IMR-90 (cell line): ENCODE measurements around the gene NINJ2. TPM values are rescaled to one million over a fixed set of nuclear protein-coding genes. Genes with fewer than 3 reads are reported as not detected.

Experiments used
- ATAC-seq: fragments of 200-7000 bp; cut with Tn5 transposase; 2 replicates; pipeline ENCODE4 v1.9.1; 2020; ENCODE audit warnings: low read depth, mild to moderate bottlenecking, moderate library complexity
- BruUV-seq: library from RNA; stranded (reverse); fragments of 400-500 nt; replicated peaks from 2 replicates; lab custom pipeline; 2021; lab: Mats Ljungman, UMichigan
- CTCF ChIA-PET: fragments of 300-600 bp; formaldehyde crosslinking; extraction: SDS; loops from one replicate; lab custom pipeline; 2021; ENCODE audit warnings: antibody characterized with exemption; lab: Yijun Ruan, JAX
- POLR2A ChIA-PET: fragments of 300-600 bp; sonication (Branson Sonifier 250); formaldehyde crosslinking; loops from one replicate; lab custom pipeline; 2022; ENCODE audit warnings: antibody characterized with exemption; ENCODE audit not compliant: unreplicated experiment; lab: Charles Lee
- DNase-seq: peaks from one replicate; pipeline ENCODE4 v3.0.0; 2013
- H2AFZ ChIP-seq: replicated peaks from 2 replicates; pipeline ENCODE3; 2013; ENCODE audit warnings: low read length, mild to moderate bottlenecking; ENCODE audit not compliant: poor library complexity
- H2AK5ac ChIP-seq: 2 replicates; pipeline ENCODE4 v1.6.1; 2013; ENCODE audit warnings: low read depth, low read length, inconsistent platforms
- H2AK9ac ChIP-seq: replicated peaks from 2 replicates; pipeline ENCODE3; 2013; ENCODE audit warnings: mild to moderate bottlenecking, low read depth, low read length, moderate library complexity; ENCODE audit not compliant: poor library complexity
- H2BK120ac ChIP-seq: 2 replicates; pipeline ENCODE4 v1.6.1; 2013; ENCODE audit warnings: low read depth, low read length, inconsistent platforms
- H2BK15ac ChIP-seq: 3 replicates; pipeline ENCODE4 v1.6.1; 2013; ENCODE audit warnings: low read depth, low read length, inconsistent platforms
- H2BK20ac ChIP-seq: 2 replicates; pipeline ENCODE4 v1.6.1; 2013; ENCODE audit warnings: low read depth, mild to moderate bottlenecking, inconsistent platforms, low read length, moderate library complexity
- H2BK5ac ChIP-seq: 2 replicates; pipeline ENCODE4 v1.6.1; 2013; ENCODE audit warnings: mild to moderate bottlenecking, low read depth, low read length, inconsistent platforms; ENCODE audit not compliant: poor library complexity, severe bottlenecking
- H3K14ac ChIP-seq: replicated peaks from 2 replicates; pipeline ENCODE4 v1.6.1; 2013; ENCODE audit warnings: low read depth, low read length, inconsistent platforms
- H3K18ac ChIP-seq: 2 replicates; pipeline ENCODE4 v1.6.1; 2013; ENCODE audit warnings: low read depth, low read length, control low read depth
- H3K23ac ChIP-seq: 2 replicates; pipeline ENCODE4 v1.6.1; 2013; ENCODE audit warnings: low read depth, low read length, inconsistent platforms
- H3K27ac ChIP-seq: 2 replicates; pipeline ENCODE4 v1.5.1; 2013; ENCODE audit warnings: mild to moderate bottlenecking, control low read depth, low read length; ENCODE audit not compliant: insufficient read depth
- H3K27me3 ChIP-seq: 2 replicates; pipeline ENCODE4 v1.6.1; 2013; ENCODE audit warnings: low read length; ENCODE audit not compliant: control insufficient read depth, insufficient read depth
- H3K36me3 ChIP-seq: 2 replicates; pipeline ENCODE4 v1.6.1; 2013; ENCODE audit warnings: low read length, mixed read lengths; ENCODE audit not compliant: control insufficient read depth, insufficient read depth
- H3K4ac ChIP-seq: 2 replicates; pipeline ENCODE4 v1.6.1; 2013; ENCODE audit warnings: low read depth, low read length, inconsistent platforms
- H3K4me1 ChIP-seq: 2 replicates; pipeline ENCODE4 v1.6.1; 2013; ENCODE audit warnings: low read length, mixed read lengths; ENCODE audit not compliant: control insufficient read depth, insufficient read depth
- H3K4me2 ChIP-seq: 2 replicates; pipeline ENCODE4 v1.6.1; 2013; ENCODE audit warnings: low read depth, mild to moderate bottlenecking, control low read depth, low read length, moderate library complexity
- H3K4me3 ChIP-seq: 2 replicates; pipeline ENCODE4 v1.5.1; 2013; ENCODE audit warnings: low read depth, mild to moderate bottlenecking, control low read depth, low read length, moderate library complexity; ENCODE audit not compliant: insufficient read depth
- H3K56ac ChIP-seq: 2 replicates; pipeline ENCODE4 v1.6.1; 2013; ENCODE audit warnings: low read length, inconsistent platforms; ENCODE audit not compliant: insufficient read depth; ENCODE audit errors: extremely low read depth
- H3K79me1 ChIP-seq, 2 experiments: 2 replicates each; pipeline ENCODE4 v1.6.1; 2013; ENCODE audit warnings: low read length in 2 of 2, inconsistent platforms in 1 of 2, low read depth in 1 of 2
- H3K9ac ChIP-seq: 2 replicates; pipeline ENCODE4 v1.6.1; 2013; ENCODE audit warnings: low read depth, low read length, control low read depth
- H3K9me1 ChIP-seq: 2 replicates; pipeline ENCODE4 v1.6.1; 2013; ENCODE audit warnings: low read length, inconsistent platforms; ENCODE audit not compliant: insufficient read depth
- H3K9me3 ChIP-seq: 2 replicates; pipeline ENCODE4 v1.6.1; 2013; ENCODE audit warnings: low read length; ENCODE audit not compliant: control insufficient read depth, insufficient read depth
- H4K20me1 ChIP-seq: 2 replicates; pipeline ENCODE4 v1.6.1; 2013; ENCODE audit warnings: low read length, inconsistent platforms; ENCODE audit not compliant: insufficient read depth
- H4K5ac ChIP-seq: 2 replicates; pipeline ENCODE4 v1.6.1; 2013; ENCODE audit warnings: mild to moderate bottlenecking, low read depth, low read length, control low read depth
- H4K8ac ChIP-seq, 2 experiments: 2 replicates each; pipeline ENCODE4 v1.6.1; 2013; ENCODE audit warnings: low read depth in 2 of 2, low read length in 2 of 2, control low read depth in 1 of 2, inconsistent platforms in 1 of 2
- H4K91ac ChIP-seq: 2 replicates; pipeline ENCODE4 v1.6.1; 2013; ENCODE audit warnings: low read depth, low read length, inconsistent platforms; ENCODE audit not compliant: insufficient read depth
- ELK1 ChIP-seq: fragments of 150-350 bp; IDR thresholded peaks from 2 replicates; pipeline ENCODE4 v1.6.1; 2016; ENCODE audit warnings: low read depth, mild to moderate bottlenecking, low read length, moderate library complexity, borderline replicate concordance
- FOS ChIP-seq: fragments of 150-350 bp; IDR thresholded peaks from 2 replicates; pipeline ENCODE4 v1.6.1; 2016; ENCODE audit warnings: low read depth, low read length
- MAFK ChIP-seq: IDR thresholded peaks from 2 replicates; pipeline ENCODE4 v1.6.1; 2012; ENCODE audit warnings: low read depth, low read length, improper control_type of control experiment
- MAZ ChIP-seq: IDR thresholded peaks from 2 replicates; pipeline ENCODE4 v1.6.1; 2012; ENCODE audit warnings: low read depth, mild to moderate bottlenecking, low read length, improper control_type of control experiment, moderate library complexity, borderline replicate concordance
- MXI1 ChIP-seq: IDR thresholded peaks from 2 replicates; pipeline ENCODE4 v1.6.1; 2012; ENCODE audit warnings: low read depth, mild to moderate bottlenecking, low read length, moderate library complexity, borderline replicate concordance
- RAD21 ChIP-seq: IDR thresholded peaks from 2 replicates; pipeline ENCODE4 v1.6.1; 2012; ENCODE audit warnings: low read length, improper control_type of control experiment
- USF2 ChIP-seq: fragments of 150-350 bp; IDR thresholded peaks from 2 replicates; pipeline ENCODE4 v1.6.1; 2017; ENCODE audit warnings: mild to moderate bottlenecking, antibody characterized with exemption, low read length, low read depth
- WGBS, 2 experiments: methylation state at CpG; one replicate each; pipeline versions ENCODE4 v1.1.5 to v1.1.7; 2013; ENCODE audit warnings: missing lambda C conversion rate in 2 of 2; ENCODE audit not compliant: insufficient read length in 1 of 2; ENCODE audit errors: extremely low coverage in 2 of 2; 5-methylcytosine and 5-hydroxymethylcytosine counted together
- dilution Hi-C: fragments of 300-500 bp; cut with HindIII; formaldehyde crosslinking; loops from one replicate; pipeline ENCODE4 v1.14.3; 2018; ENCODE audit warnings: low sequenced_read_pairs; ENCODE audit not compliant: unreplicated experiment
- in situ Hi-C: fragments of 300-500 bp; cut with MboI; formaldehyde crosslinking; loops from 3 replicates; pipeline ENCODE4 v1.14.3; 2019; ENCODE audit warnings: low sequenced_read_pairs, inconsistent platforms, mixed read lengths
- intact Hi-C: fragments of 100-400 bp; cut with micrococcal nuclease; formaldehyde crosslinking; loops from 2 replicates; pipeline ENCODE4 v1.10.0; 2022
- polyA plus RNA-seq, 3 experiments: library from polyadenylated mRNA; depleted of rRNA; stranded (reverse); fragments of >200 nt; gene quantifications; 2 replicates each; pipeline ENCODE4 v1.2.3, GENCODE V29; 2012; ENCODE audit warnings: low replicate concordance in 1 of 3
- total RNA-seq: library from RNA; depleted of rRNA; stranded (reverse); fragments of >200 nt; gene quantifications from 2 replicates; pipeline ENCODE4 v1.2.3, GENCODE V29; 2012

The NINJ2 gene
- total and polyA plus RNA-seq, 2 of the 4 experiments (the other 2 are of a cell fraction), result not detected

DNA sequence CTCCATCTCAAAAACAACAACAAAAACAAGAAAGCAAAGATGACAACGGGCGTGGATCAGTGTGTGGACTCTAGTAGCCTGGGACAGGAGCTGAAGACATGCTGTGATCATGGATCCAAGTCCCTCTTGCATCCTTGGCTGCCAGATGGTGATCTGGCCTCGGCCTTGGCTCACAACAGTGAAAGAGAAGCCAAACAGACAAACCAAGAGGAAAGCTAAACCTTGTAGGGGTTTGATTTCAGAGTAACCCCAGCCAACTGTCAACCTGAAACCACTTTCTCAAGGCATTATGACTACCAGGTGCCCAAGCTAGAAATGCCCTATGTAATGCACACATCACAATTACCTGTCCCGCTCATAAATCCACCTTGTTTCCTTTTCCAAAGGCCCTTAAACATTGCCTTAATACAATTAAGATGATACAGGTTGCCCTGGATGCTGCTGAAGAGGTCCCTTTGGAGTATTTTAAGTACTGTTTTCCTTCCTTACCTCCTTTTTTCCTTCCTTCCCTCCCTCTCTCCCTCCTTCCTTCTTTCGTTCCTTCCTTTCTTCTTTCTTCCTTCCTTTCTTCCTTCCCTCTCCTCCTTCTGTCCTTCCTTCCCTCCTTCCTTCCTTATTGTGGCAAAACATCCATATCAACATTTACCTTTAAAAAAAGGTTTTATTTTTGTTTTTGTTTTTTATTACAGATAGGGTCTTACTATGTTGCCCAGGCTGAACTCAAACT, 41.4 kb upstream of the NINJ2 start:
- Histone ChIP-seq H3K4me2 (no peak overlapping the region), H2AK9ac (no peak overlapping the region), H3K36me3 (no peaks in the 10 kb centered on the region), H3K9me1 (no peaks in the 10 kb centered on the region), H3K56ac (no peak overlapping the region), H3K18ac (no peak overlapping the region), H3K27ac (no peak overlapping the region), H3K9me3 (0 out of 2 replicates have a peak, but pooled peaks cover 2% of the 10 kb centered on the region), H2AK5ac (no peak overlapping the region), H3K14ac (no peak overlapping the region; the same call in 1 of the 2 replicates), H4K20me1 (no peaks in the 10 kb centered on the region), H4K91ac (no peak overlapping the region), H2BK120ac (no peak overlapping the region), H3K9ac (no peak overlapping the region), H3K23ac (no peak overlapping the region), H4K5ac (no peak overlapping the region), H2BK15ac (no peak overlapping the region), H3K4ac (no peak overlapping the region), H3K4me1 (no peaks in the 10 kb centered on the region), H2AFZ (no peak overlapping the region), H2BK20ac (no peak overlapping the region), H3K4me3 (no peak overlapping the region), H4K8ac (no peak overlapping the region), H2BK5ac (no peak overlapping the region), H3K79me1 (no peaks in the 10 kb centered on the region), H3K27me3 (peaks cover 19% of the 10 kb centered on the region)
- POLR2A ChIA-PET, result no interaction called here
- no TSS peak for BruUV-seq
- CTCF ChIA-PET, result interaction anchor here (0.6 kb wide), 1 partner anchor 907 kb away, joined by 3 read pairs; no protein-coding TSS in a partner anchor
- TF ChIP-seq MXI1 (no peak), USF2 (no peak), MAFK (no peak), ELK1 (no peak), MAZ (no peak), FOS (no peak), RAD21 (no peak)
- in situ Hi-C loops, result no loop called here
- intact Hi-C loops, result no loop called here
- DNase-seq (no peak), ATAC-seq (no peak)
- dilution Hi-C loops, result no loop called here
- no CpG with 5 or more reads among the region's 5 CpGs for WGBS, 2 experiments
